Measurements from ENCODE around the gene KDR. TPM values are rescaled to one million over a fixed set of nuclear protein-coding genes. Genes with fewer than 3 reads are reported as not detected.

KDR gene
- total and polyA plus RNA-seq, 9 of the 15 experiments (the other 6 are each of a cell fraction or from before 2014, with no cell fraction given), result 0.13 TPM; not detected in 8

GRCh38 chr4:55029321-55029720 is 96.1 kb downstream of the KDR start:
- BruUV-seq (replicated peaks), result no TSS peak
- Histone ChIP-seq H3K4me2 (ENCODE audit: insufficient read depth, low read length) (no peak overlapping the region), H3K4me3 (no peak overlapping the region), H2AFZ (ENCODE audit: low read depth, low read length) (no peak overlapping the region), H3K9me3 (replicated peaks; ENCODE audit: control insufficient read depth, insufficient read depth, low read depth, low read length) (no peaks in the 10 kb centered on the region), H3K4me1 (replicated peaks in 1 of 2; ENCODE audit: control insufficient read depth in 2 of 2, insufficient read depth in 2 of 2, low read length in 2 of 2) (peaks cover 0 to 2% of the 10 kb centered on the region in 2 experiments; a peak in 1 of 5 replicates), H3K9ac (ENCODE audit: insufficient read depth in 1 of 2, low read depth in 2 of 2, low read length in 2 of 2) (no peak overlapping the region), H3K36me3 (ENCODE audit: control insufficient read depth, insufficient read depth, low read length) (no peaks in the 10 kb centered on the region), H3K27me3 (ENCODE audit: control insufficient read depth in 2 of 2, insufficient read depth in 2 of 2, low read length in 2 of 2) (no peaks in the 10 kb centered on the region; a peak in 2 of 5 replicates), H4K20me1 (replicated peaks; ENCODE audit: control insufficient read depth, insufficient read depth, low read length) (no peaks in the 10 kb centered on the region), H3K27ac (ENCODE audit: extremely low read depth, low read depth, low read length) (no peak overlapping the region), H3K9me1 (ENCODE audit: control insufficient read depth, insufficient read depth, low read length) (no peaks in the 10 kb centered on the region), H3K79me2 (ENCODE audit: control insufficient read depth, insufficient read depth, low read length) (no peaks in the 10 kb centered on the region)
- CTCF ChIA-PET (ENCODE audit: low intra/inter-chr PET ratio), result no interaction called here
- no peak for TF ChIP-seq ATF3 (IDR thresholded peaks at IDR 0.05)
- no peak for TF ChIP-seq ATF3 (CRISPR knock-in tag; conservative IDR thresholded peaks at IDR 0.05)
- no peak for TF ChIP-seq ARID2 (IDR thresholded peaks at IDR 0.05)
- no peak for TF ChIP-seq ZNF717 (CRISPR knock-in tag; IDR thresholded peaks at IDR 0.05)
- peak; percentile 58; the same call in 1 of the 2 replicates for TF ChIP-seq MAFG (tag; conservative IDR thresholded peaks at IDR 0.05)
- TF ChIP-seq MAFK (IDR thresholded peaks at IDR 0.05; ENCODE audit: low read length), result peak; percentile 9; the same call in 1 of the 2 replicates
- no peak for TF ChIP-seq IRF2 (CRISPR knock-in tag; IDR thresholded peaks at IDR 0.05)
- TF ChIP-seq C11orf30 (IDR thresholded peaks at IDR 0.05; ENCODE audit: low read depth), result peak; percentile 66; the same call in 1 of the 2 replicates
- no peak for TF ChIP-seq SMARCA5 (IDR thresholded peaks at IDR 0.05)
- TF ChIP-seq ADNP (tag; IDR thresholded peaks at IDR 0.05), result no peak
- TF ChIP-seq ZNF316 (IDR thresholded peaks at IDR 0.05), result peak; percentile 78
- TF ChIP-seq RBFOX2 (IDR thresholded peaks at IDR 0.05; ENCODE audit: low read depth, low read length), result no peak
- TF ChIP-seq POLR3G (IDR thresholded peaks at IDR 0.05; ENCODE audit: extremely low read depth, insufficient read length, insufficient replicate concordance), result no peak
- TF ChIP-seq ZBTB9 (CRISPR knock-in tag; IDR thresholded peaks at IDR 0.05), result no peak
- no peak for TF ChIP-seq REST (IDR thresholded peaks at IDR 0.05; ENCODE audit: borderline replicate concordance)
- no peak for TF ChIP-seq REST (CRISPR knock-in tag; IDR thresholded peaks at IDR 0.05; ENCODE audit: low read depth)
- DNase-seq (ENCODE audit: extremely low read depth in 1 of 4, low spot score in 3 of 4), result no peak
- POLR2A ChIA-PET, result no interaction called here
- in situ Hi-C loops (cut with MboI) (no loop called here), intact Hi-C loops (cut with micrococcal nuclease) (no loop called here)
- WGBS (ENCODE audit: insufficient coverage, low coverage, missing lambda C conversion rate), result 0% methylated on average over 1 of the region's 1 CpG
- no peak for ATAC-seq
- FAIRE-seq, result no peak
